Measurements from ENCODE around the gene DGCR6L.
"Not testable (repeated sequence)": the region's sequence is repeated elsewhere in the genome, so short reads cannot be mapped to it uniquely, and the experiment has no call there.

Gene DGCR6L

GRCh38 chr22:20291249-20291586 is 28.6 kb downstream of the DGCR6L start:
- no peak for DNase-seq

GRCh38 chr22:20290578-20291248 is 29.1 kb downstream of the DGCR6L start:
- DNase-seq, result no peak

DNA sequence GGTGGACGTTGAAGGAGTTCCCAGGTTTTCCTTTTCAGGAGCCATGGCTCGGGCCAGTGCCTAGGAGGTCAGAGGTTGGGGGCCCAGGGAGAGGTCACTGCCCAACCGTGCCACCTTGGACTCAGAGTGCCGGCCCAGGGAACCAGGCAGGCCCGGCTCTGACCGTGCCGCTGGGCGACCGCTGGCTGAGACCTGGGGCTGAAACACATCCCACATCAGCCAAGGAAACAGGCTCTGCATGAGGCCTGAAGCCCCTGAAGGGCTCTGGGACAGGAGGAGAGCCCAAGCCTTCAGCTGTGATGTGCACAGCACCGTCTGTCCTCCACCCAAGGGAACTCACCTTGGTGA is 29.8 kb downstream of the DGCR6L start:
- DNase-seq, result no peak

DNA sequence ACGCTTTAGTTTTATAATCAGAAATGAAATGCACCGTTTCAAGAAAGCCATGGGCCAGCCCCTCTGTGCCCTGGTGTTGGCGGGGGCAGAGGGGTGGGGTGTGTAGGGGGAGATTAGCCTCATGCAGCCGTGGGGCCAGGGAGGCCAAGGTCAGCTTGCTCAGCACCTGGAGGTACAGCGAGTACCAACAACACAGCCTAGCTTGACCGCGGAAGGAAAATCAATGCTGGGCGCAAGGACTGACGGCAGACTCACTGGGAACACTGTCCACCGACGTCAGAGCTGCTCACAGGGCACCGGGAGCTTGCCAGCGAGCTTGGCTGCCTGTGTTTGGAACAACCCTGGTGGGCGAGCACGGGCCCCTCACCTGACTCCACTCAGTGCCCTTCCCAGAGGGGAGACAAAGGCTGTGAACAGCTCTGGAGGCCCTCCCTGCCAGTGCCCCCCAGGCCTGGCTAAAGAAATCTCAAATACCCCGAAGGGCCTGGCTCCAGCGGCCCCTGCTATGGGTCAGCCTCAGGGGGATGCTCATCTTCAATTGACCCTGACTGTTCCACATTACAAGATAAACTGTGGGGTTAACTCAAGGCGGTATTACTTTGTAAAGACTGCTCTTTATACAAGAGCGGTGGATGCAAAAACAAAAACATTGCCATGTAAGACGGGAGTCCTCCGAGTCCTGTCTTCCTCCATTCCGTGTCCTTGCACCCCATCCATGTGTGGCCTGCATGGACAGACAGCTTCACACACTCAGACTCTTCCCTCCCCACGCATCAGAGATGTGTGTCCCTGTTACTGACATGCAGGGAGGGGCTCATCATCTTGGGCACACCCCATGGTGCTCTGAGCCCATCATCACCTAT is 30.4 kb downstream of the DGCR6L start:
- DNase-seq, result not testable (repeated sequence)

DNA sequence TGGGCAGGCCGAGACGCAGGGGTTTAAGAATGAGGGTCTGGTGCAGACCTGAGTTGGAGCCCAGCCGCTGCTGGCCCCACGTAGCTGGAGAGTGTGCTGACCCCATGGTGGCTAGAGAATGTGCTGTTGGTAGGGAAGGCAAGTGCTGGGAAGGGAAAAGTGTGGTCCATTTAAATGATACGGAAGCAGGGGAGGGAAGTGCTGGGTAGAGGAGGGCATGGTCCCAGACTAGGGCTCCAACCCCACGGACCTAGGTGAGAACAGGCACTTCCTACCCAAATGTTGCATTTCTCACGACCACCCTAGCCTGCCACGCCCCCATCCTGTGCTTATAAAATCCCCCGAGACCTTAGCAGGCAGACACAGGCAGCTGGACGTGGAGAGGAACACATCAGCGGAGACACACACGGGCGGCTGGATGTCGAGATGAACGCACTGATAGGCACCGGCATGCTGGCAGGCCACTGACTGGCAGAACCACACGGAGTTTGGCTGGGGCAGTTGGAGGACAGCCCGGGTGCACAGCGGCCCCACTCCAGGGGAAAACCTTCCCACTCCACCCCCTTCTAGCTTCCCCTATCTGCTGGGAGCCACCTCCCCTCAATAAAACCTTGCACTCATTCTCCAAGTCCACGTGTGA is 33.0 kb downstream of the DGCR6L start:
- DNase-seq, result not testable (repeated sequence)

GRCh38 chr22:20286312-20286660 is 33.6 kb downstream of the DGCR6L start:
- DNase-seq, result not testable (repeated sequence)

GRCh38 chr22:20285473-20286311 is 34.2 kb downstream of the DGCR6L start:
- DNase-seq, result peak; percentile 94

GRCh38 chr22:20284471-20285086 is 35.3 kb downstream of the DGCR6L start:
- no peak for DNase-seq

GRCh38 chr22:20283674-20284066 is 36.2 kb downstream of the DGCR6L start:
- DNase-seq, result no peak

GRCh38 chr22:20282901-20283673 is 36.8 kb downstream of the DGCR6L start:
- no peak for DNase-seq

- DNase-seq, result no peak
These were observed 38.0 kb downstream of the DGCR6L start for GRCh38 chr22:20281891-20282290.

DNA sequence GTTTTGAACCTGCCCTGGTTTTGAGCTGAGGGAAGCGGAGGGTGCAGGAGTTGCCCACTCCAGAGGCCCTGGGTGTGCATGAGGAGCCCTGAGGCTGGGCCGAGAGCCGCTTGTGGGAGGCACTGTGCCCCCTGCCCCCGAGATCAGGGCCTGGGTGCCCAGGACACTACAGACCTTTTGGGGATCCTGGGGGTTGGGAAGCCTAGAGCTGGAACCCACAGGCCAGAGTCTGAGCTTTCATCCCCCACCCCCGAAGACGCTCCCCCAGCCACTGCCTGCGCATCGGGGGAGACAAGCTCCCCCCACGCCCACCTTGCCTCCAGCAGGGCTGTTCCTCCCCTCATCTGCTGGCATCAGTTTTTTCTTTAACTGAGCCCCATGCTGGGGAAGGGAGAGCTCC is 38.4 kb downstream of the DGCR6L start:
- DNase-seq, result not testable (repeated sequence)

DNA sequence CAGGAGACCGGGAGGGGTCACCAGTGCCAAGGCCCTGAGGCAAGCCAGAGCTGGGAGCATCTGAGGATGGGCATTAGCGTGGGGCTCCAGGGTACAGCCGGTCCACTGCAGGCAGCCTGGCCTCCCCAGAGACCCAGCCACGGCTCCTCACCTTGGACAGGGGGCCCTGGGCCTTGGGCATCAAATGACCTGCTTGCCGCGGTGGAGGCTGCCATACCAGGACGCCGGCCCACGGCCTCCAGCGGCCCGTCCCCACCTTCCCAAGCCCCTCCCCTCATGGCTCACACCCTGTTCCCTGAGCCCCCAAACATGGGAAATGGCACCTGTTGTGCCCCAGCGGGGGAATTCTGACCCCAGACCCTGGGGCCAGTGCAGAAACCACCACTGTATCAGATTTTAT is 39.0 kb downstream of the DGCR6L start:
- DNase-seq, result no peak

- DNase-seq, result not testable (repeated sequence)
These were observed 39.7 kb downstream of the DGCR6L start for GRCh38 chr22:20280163-20280562.

GRCh38 chr22:20279662-20280134 is 40.2 kb downstream of the DGCR6L start:
- no peak for DNase-seq

GRCh38 chr22:20278726-20279490 is 41.0 kb downstream of the DGCR6L start:
- not testable (repeated sequence) for DNase-seq

DNA sequence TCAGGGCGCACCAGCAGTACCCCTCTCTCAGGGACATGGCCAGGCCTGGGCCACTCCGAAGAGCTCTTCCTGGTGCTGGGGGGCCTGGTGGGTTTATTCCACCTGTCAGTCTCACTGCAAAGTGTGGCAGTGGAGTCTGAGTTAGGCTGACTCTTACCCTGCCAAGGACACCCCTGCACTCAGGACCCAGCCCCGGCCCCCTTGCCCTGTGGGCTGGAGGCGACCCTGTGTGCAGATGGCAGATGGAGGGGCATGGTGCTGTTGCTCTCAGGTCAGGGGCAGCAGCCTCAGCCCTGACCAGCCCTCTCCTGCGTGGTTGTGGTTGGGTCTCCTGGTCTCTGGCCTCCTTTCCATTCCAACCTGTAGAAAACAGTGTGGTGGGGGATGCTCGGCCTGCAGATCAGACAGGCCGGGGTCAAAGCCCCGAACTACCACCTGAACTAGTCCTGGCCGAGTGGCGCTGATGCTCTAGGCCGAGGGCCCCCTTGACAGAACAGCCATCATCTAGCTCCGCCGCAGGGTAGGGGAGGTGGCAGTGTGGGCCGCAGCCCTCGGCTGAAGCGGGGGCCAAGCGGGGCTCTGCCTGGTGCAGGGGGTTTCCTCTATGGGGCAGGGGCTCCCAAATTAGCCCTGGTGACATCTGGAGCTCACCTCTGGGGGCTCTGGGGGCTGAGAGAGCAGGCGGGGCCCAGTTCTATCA is 41.8 kb downstream of the DGCR6L start:
- not testable (repeated sequence) for DNase-seq

DNA sequence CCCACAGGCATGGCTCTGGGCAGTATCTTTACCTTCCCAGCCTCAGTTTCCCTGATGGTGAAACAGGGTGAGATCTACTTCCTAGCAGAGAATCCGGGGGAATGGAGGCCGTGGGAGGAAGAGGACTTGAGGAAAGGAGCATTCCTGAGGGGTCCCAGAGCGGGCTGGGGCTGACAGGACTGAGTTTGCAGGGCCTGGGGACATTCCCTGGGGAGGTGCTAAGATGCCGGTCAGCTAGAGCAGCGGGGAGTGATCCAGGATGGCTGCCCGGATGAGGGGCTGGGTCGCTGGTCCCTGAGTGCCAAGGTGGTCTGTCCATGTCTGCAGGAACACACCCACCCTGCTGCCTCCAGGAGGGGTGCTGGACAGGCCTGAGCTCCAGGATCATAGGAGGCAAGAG is 43.4 kb downstream of the DGCR6L start:
- no peak for DNase-seq

GRCh38 chr22:20275836-20276235 is 44.0 kb downstream of the DGCR6L start:
- no peak for DNase-seq

- not testable (repeated sequence) for DNase-seq
These were observed 44.5 kb downstream of the DGCR6L start for GRCh38 chr22:20275325-20275724.

All from activated effector memory CD4-positive, alpha-beta T cell treated with anti-CD3 and anti-CD28 coated beads, Interleukin-2, amount 50 U/mL, for 16 hours (primary cell).